Measurements from ENCODE around the gene ATP6V0A1.

ATP6V0A1 gene

GRCh38 chr17:42563950-42564349 lies 105.3 kb downstream of the ATP6V0A1 start:
- FAIRE-seq = no peak

DNA sequence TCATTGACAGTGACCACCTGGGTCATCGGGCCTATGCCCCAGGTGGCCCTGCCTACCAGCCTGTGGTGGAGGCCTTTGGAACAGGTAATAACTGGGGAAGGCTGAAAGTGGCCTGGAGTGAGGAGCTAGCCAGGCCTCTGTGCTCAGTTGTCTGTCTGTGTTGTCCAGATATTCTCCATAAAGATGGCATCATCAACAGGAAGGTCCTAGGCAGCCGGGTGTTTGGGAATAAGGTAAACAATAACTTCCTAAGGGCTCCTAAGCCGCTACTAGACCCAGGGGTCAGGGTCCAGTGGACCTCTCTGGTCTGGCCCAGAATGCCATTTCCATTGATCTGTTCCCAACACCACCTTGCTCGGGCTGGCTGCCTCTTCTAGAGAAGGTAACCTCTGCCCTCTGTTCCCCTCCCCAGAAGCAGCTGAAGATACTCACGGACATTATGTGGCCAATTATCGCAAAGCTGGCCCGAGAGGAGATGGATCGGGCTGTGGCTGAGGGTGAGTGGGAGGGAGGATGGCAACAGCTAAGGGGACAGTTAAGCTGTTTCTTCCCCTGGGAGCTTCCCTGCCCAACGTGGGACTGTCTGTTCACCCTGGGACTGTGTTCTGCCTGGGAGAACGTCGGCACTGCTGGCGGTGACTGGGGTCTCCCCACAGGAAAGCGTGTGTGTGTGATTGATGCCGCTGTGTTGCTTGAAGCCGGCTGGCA lies 106.3 kb downstream of the ATP6V0A1 start:
- no peak for FAIRE-seq

DNA sequence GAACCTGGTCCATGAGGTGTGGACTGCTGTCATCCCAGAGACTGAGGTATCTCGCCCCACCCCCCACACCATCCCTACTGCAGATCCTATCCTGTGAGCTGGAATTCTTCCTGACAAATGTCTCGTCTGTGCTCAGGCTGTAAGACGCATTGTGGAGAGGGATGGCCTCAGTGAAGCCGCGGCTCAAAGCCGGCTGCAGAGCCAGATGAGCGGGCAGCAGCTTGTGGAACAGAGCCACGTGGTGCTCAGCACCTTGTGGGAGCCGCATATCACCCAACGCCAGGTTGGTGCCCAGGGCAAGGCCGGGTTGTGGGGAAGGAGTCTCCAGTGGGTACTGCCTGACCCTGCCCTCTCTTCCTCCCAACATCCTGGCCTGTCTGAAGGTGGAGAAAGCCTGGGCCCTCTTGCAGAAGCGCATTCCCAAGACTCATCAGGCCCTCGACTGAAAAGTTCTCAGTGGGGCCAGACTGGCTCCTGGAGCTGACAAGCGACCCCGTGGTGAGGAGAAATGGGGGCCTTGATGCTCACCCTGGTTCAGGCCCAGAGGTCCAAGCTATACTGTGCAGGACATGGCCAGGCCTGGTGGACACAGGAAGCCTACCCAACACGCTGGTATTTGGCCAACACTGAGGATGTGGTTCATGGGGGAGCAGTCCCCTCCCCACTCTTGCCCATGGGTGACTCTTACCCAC lies 107.0 kb downstream of the ATP6V0A1 start:
- FAIRE-seq = no peak

GRCh38 chr17:42566215-42566882 lies 107.7 kb downstream of the ATP6V0A1 start:
- FAIRE-seq = no peak

DNA sequence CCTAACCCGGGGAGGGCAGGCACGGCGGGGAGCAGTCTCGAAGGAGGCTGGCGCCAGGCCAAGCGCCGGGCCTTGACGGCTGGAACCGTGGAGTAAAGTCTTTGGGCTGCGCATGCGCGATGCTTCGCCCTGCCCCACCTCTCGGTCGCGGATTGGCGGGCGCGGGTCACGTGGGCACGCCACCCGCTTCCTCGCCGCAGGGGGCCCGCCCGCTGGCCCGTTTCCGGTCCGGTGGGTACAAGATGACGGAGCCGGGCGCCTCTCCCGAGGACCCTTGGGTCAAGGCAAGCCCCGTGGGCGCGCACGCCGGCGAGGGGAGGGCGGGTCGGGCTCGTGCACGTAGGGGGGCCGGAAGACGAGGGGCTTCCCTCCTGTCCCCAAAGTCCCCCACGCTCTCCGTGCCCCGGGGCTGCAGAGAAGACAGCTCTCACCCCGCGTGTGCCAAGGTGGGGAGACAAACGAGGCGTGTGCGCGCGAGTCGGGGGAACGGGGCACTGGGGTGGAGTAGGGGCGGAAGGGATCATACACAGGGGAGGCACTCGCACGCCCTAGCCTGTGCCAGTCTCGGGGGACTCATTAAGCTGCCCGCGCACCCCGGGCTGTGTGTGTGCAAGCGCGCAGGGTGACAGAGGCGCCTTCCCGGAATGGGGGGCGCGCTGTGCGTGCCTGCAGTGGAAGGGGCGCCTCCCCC lies 108.3 kb downstream of the ATP6V0A1 start, which contains the start of gene MLX:
MLX (plus strand) TSS at position 218 of the 691 bp plus-strand sequence; CDS start at position 243, 25 bp downstream.
- no peak for FAIRE-seq

DNA sequence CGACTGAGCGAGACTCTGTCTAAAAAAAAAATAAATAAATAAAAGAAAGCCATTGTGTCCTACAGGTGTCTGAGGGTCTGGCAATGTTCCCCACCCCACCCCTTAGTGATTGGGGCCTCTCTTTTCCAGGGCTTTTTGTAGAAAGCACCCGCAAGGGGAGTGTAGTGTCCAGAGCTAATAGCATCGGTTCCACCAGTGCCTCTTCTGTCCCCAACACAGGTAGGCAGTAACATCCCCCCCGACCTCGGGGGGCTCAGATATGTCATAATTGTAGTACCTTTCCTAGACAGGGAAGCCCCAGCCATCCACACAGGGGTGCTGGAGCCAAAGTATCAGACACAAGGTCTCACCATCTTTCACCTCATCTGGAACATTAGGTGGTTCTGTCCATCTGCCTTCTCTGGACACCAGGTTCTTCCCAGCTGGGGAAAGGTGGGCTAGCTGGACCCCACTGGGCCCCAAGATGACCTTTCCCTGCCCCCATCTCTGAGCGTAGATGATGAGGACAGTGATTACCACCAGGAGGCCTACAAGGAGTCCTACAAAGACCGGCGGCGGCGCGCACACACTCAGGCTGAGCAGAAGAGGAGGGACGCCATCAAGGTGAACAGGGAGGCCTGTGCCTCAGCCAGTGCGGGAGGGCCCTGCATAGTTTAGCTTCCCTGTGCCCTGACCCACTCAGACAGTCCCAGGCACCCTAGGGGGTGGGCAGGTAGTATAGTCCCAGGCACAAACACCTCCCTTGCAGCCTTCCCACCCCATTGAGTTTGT lies 109.8 kb downstream of the ATP6V0A1 start:
- no peak for FAIRE-seq

GRCh38 chr17:42571435-42572225 lies 113.0 kb downstream of the ATP6V0A1 start:
- no peak for FAIRE-seq

Data from TTC549 (cell line).